Measurements from ENCODE around the gene KLHDC7A.

DNA sequence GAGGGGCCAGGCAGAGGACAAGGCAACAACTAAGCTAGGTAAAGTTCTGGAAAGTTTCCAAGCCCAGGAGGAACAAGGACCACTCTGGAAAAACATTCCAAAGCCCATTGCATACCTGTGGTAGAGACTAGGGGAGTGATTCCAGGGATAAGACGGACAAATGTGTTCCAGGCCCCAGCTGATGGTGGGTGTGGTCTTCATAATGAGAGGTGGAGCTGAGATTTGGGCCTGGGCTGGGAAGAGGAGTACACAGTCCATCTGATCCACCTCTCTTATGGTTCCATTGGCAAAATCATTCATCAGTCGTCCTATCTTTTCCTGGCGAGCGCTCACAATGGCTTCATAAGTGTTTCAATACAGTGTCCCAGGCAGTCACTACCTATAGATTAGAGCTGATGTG, 4.5 kb downstream of the KLHDC7A start:
- TF ChIP-seq CTCF (conservative IDR thresholded peaks at IDR 0.05) (no peak), EZH2 (IDR thresholded peaks at IDR 0.05; ENCODE audit: low read depth) (no peak)

Data from PC-9 (cell line).